Panc1 (cell line): ENCODE measurements around the gene QPCT. TPM values are rescaled to one million over a fixed set of nuclear protein-coding genes. Genes with fewer than 3 reads are reported as not detected.

Experiments used
- ATAC-seq: fragments of 200-7000 bp; cut with Tn5 transposase; 2 replicates; pipeline ENCODE4 v1.9.1; 2020; ENCODE audit warnings: mild to moderate bottlenecking, moderate library complexity
- BruUV-seq: library from RNA; stranded (reverse); fragments of 400-500 nt; replicated peaks from 2 replicates; lab custom pipeline; 2021; lab: Mats Ljungman, UMichigan
- CTCF ChIA-PET: fragments of 300-600 bp; sonication (Branson Sonifier 250); formaldehyde crosslinking; loops from one replicate; lab custom pipeline; 2022; ENCODE audit warnings: antibody characterized with exemption; lab: Charles Lee
- POLR2A ChIA-PET: fragments of 300-600 bp; sonication (Branson Sonifier 250); formaldehyde crosslinking; loops from one replicate; lab custom pipeline; 2022; ENCODE audit warnings: antibody characterized with exemption; lab: Charles Lee
- DNase-seq: peaks from one replicate; pipeline ENCODE4 v3.0.0-alpha.2; 2010; ENCODE audit warnings: low read depth, low spot score
- H3K27ac ChIP-seq: 2 replicates; pipeline ENCODE4 v1.5.1; 2011; ENCODE audit warnings: mild to moderate bottlenecking, low read length, inconsistent platforms
- H3K27me3 ChIP-seq: fragments of 200-500 bp; sonication (Bioruptor generic); 2 replicates; pipeline ENCODE4 v1.6.0; 2014; ENCODE audit warnings: low read length, inconsistent platforms; ENCODE audit not compliant: control insufficient read depth, insufficient read depth
- H3K36me3 ChIP-seq: fragments of 200-500 bp; sonication (Bioruptor generic); 2 replicates; pipeline ENCODE4 v1.5.1; 2014; ENCODE audit warnings: inconsistent platforms, mild to moderate bottlenecking, low read length, moderate library complexity; ENCODE audit not compliant: control insufficient read depth, insufficient read depth
- H3K4me1 ChIP-seq: 2 replicates; pipeline ENCODE4 v1.5.1; 2011; ENCODE audit warnings: inconsistent platforms, mild to moderate bottlenecking, low read length, moderate library complexity; ENCODE audit not compliant: control insufficient read depth, insufficient read depth
- H3K4me3 ChIP-seq, 2 experiments: 2 replicates each; pipeline ENCODE4 v1.5.1; 2011 to 2012; ENCODE audit warnings: low read depth in 2 of 2, low read length in 2 of 2, mild to moderate bottlenecking in 2 of 2, inconsistent platforms in 1 of 2, moderate library complexity in 1 of 2
- H3K9me3 ChIP-seq: fragments of 200-500 bp; sonication (Bioruptor generic); 2 replicates; pipeline ENCODE4 v1.5.1; 2014; ENCODE audit warnings: low read depth, mild to moderate bottlenecking, inconsistent platforms, low read length, moderate library complexity; ENCODE audit not compliant: control insufficient read depth, insufficient read depth
- POLR2AphosphoS5 ChIP-seq: IDR thresholded peaks from 2 replicates; pipeline ENCODE4 v1.6.1; 2012; ENCODE audit warnings: mild to moderate bottlenecking, low read depth, low read length, moderate library complexity
- SIN3A ChIP-seq: IDR thresholded peaks from 2 replicates; pipeline ENCODE4 v1.6.1; 2012; ENCODE audit warnings: low read depth, mild to moderate bottlenecking, low read length, moderate library complexity, borderline replicate concordance; ENCODE audit not compliant: insufficient read depth
- TCF7L2 ChIP-seq: IDR thresholded peaks from 2 replicates; pipeline ENCODE4 v1.6.1; 2011; ENCODE audit warnings: mild to moderate bottlenecking, low read depth, low read length, inconsistent platforms
- in situ Hi-C: cut with HindIII; loops from 2 replicates; pipeline ENCODE4 v1.10.0; 2016; ENCODE audit warnings: low sequenced_read_pairs, low pct_unique_long_range_greater_than_20kb
- intact Hi-C: fragments of 100-400 bp; cut with micrococcal nuclease; formaldehyde crosslinking; loops from one replicate; pipeline ENCODE4 v1.10.0; 2022; ENCODE audit not compliant: unreplicated experiment
- total RNA-seq: library from RNA; stranded (reverse); gene quantifications from one replicate; pipeline ENCODE4 v1.2.1, GENCODE V29; 2021; ENCODE audit not compliant: unreplicated experiment
- TF ChIP-seq, protein P1 (sequence below), 2 experiments: IDR thresholded peaks; 2 replicates each; pipeline ENCODE4 v1.6.1; 2011 to 2012; ENCODE audit warnings: low read depth in 2 of 2, control low read depth in 1 of 2, low read length in 1 of 2, mild to moderate bottlenecking in 1 of 2, moderate library complexity in 1 of 2; ENCODE audit not compliant: insufficient read depth in 1 of 2
- TF ChIP-seq, protein P2 (sequence below): fragments of 450-650 bp; IDR thresholded peaks from 2 replicates; pipeline ENCODE4 v1.5.1; 2017; ENCODE audit warnings: mild to moderate bottlenecking

QPCT gene
- total RNA-seq, 1 experiment from 2014 or later = 2.3 TPM

- H3K36me3 ChIP-seq = no peaks in the 10 kb centered on the region
- CTCF ChIA-PET = no interaction called here
- H3K27me3 ChIP-seq = peaks cover 3% of the 10 kb centered on the region; the same call in 1 of the 2 replicates
- H3K4me1 ChIP-seq = no peaks in the 10 kb centered on the region
- TF ChIP-seq, protein P1, sequence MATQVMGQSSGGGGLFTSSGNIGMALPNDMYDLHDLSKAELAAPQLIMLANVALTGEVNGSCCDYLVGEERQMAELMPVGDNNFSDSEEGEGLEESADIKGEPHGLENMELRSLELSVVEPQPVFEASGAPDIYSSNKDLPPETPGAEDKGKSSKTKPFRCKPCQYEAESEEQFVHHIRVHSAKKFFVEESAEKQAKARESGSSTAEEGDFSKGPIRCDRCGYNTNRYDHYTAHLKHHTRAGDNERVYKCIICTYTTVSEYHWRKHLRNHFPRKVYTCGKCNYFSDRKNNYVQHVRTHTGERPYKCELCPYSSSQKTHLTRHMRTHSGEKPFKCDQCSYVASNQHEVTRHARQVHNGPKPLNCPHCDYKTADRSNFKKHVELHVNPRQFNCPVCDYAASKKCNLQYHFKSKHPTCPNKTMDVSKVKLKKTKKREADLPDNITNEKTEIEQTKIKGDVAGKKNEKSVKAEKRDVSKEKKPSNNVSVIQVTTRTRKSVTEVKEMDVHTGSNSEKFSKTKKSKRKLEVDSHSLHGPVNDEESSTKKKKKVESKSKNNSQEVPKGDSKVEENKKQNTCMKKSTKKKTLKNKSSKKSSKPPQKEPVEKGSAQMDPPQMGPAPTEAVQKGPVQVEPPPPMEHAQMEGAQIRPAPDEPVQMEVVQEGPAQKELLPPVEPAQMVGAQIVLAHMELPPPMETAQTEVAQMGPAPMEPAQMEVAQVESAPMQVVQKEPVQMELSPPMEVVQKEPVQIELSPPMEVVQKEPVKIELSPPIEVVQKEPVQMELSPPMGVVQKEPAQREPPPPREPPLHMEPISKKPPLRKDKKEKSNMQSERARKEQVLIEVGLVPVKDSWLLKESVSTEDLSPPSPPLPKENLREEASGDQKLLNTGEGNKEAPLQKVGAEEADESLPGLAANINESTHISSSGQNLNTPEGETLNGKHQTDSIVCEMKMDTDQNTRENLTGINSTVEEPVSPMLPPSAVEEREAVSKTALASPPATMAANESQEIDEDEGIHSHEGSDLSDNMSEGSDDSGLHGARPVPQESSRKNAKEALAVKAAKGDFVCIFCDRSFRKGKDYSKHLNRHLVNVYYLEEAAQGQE (IDR thresholded peaks at IDR 0.05; ENCODE audit: insufficient read depth in 1 of 2, low read depth in 2 of 2, low read length in 1 of 2) = no peak
- TF ChIP-seq POLR2AphosphoS5 (no peak), TCF7L2 (no peak), SIN3A (no peak)
- TF ChIP-seq, protein P2, sequence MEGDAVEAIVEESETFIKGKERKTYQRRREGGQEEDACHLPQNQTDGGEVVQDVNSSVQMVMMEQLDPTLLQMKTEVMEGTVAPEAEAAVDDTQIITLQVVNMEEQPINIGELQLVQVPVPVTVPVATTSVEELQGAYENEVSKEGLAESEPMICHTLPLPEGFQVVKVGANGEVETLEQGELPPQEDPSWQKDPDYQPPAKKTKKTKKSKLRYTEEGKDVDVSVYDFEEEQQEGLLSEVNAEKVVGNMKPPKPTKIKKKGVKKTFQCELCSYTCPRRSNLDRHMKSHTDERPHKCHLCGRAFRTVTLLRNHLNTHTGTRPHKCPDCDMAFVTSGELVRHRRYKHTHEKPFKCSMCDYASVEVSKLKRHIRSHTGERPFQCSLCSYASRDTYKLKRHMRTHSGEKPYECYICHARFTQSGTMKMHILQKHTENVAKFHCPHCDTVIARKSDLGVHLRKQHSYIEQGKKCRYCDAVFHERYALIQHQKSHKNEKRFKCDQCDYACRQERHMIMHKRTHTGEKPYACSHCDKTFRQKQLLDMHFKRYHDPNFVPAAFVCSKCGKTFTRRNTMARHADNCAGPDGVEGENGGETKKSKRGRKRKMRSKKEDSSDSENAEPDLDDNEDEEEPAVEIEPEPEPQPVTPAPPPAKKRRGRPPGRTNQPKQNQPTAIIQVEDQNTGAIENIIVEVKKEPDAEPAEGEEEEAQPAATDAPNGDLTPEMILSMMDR = no peak
- H3K9me3 ChIP-seq = no peaks in the 10 kb centered on the region
- no peak overlapping the region for H3K4me3 ChIP-seq
- ATAC-seq (no peak), DNase-seq (no peak)
- in situ Hi-C loops (no loop called here), intact Hi-C loops (loop anchor here (10.0 kb wide), 1 partner anchor 876 kb away; no protein-coding TSS in a partner anchor)
- BruUV-seq = no TSS peak
- POLR2A ChIA-PET = no interaction called here
- no peak overlapping the region for H3K27ac ChIP-seq
Measured at GRCh38 chr2:37398990-37399389, 54.6 kb downstream of the QPCT start.

DNA sequence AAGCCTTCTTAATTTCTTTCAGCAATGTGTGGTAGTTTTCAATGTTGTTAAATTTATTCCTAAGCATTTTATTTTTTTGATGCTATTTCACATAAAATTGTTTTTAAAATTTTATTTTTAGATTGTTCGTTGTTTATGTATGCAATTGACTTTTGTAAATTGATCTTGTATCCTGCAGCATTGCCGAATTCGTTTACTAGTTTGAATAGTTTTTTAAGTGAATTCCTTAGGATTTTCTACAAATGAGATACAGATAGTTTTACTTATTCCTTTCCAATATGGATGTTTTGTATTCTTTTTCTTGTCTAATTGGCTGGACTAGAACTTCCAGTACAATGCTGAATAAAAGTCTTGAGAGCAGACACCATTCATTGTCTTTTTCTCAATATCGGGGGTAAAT, 55.6 kb downstream of the QPCT start:
- Histone ChIP-seq H3K27ac (no peak overlapping the region), H3K9me3 (no peaks in the 10 kb centered on the region), H3K4me3 (no peak overlapping the region), H3K36me3 (no peaks in the 10 kb centered on the region), H3K27me3 (peaks cover 3% of the 10 kb centered on the region; the same call in 1 of the 2 replicates), H3K4me1 (no peaks in the 10 kb centered on the region)
- in situ Hi-C loops = no loop called here
- CTCF ChIA-PET = no interaction called here
- no peak for TF ChIP-seq POLR2AphosphoS5
- no peak for TF ChIP-seq TCF7L2
- no peak for TF ChIP-seq SIN3A
- TF ChIP-seq, protein P2 = no peak
- TF ChIP-seq, protein P1 (IDR thresholded peaks at IDR 0.05; ENCODE audit: insufficient read depth in 1 of 2, low read depth in 2 of 2, low read length in 1 of 2) = no peak
- intact Hi-C loops = no loop called here
- DNase-seq = no peak
- POLR2A ChIA-PET = no interaction called here
- no TSS peak for BruUV-seq
- ATAC-seq = no peak
